SK-N-SH (cell line): Measurements from ENCODE around the gene NRIP3.

ENCODE experiments used
- CTCF ChIP-seq: fragments of 200-600 bp; sonication (generic); IDR thresholded peaks from 2 replicates; pipeline ENCODE4 v1.6.1; 2017; ENCODE audit warnings: antibody characterized with exemption, mild to moderate bottlenecking, moderate library complexity
- EZH2phosphoT487 ChIP-seq: fragments of 200-600 bp; sonication (generic); IDR thresholded peaks from 2 replicates; pipeline ENCODE4 v1.6.1; 2017; ENCODE audit warnings: low read depth, mixed run types, mild to moderate bottlenecking, antibody characterized with exemption, moderate library complexity, borderline replicate concordance
- GATA2 ChIP-seq: sonication (generic); formaldehyde crosslinking; IDR thresholded peaks from 2 replicates; pipeline ENCODE4 v1.5.0; 2020; ENCODE audit warnings: mild to moderate bottlenecking, missing genetic modification reagents
- MEF2A ChIP-seq: IDR thresholded peaks from 2 replicates; pipeline ENCODE4 v1.4.0; 2012; ENCODE audit warnings: low read depth, borderline replicate concordance
- NRF1 ChIP-seq: IDR thresholded peaks from 2 replicates; pipeline ENCODE4 v1.6.1; 2012; ENCODE audit warnings: low read depth, mild to moderate bottlenecking, low read length
- POLR2AphosphoS5 ChIP-seq: IDR thresholded peaks from 2 replicates; pipeline ENCODE4 v1.6.1; 2012; ENCODE audit warnings: low read depth, low read length
- REST ChIP-seq: IDR thresholded peaks from 2 replicates; pipeline ENCODE4 v1.6.1; 2012; ENCODE audit warnings: mild to moderate bottlenecking, low read depth, low read length, moderate library complexity
- RFX5 ChIP-seq: IDR thresholded peaks from 2 replicates; pipeline ENCODE4 v1.6.1; 2012; ENCODE audit warnings: mild to moderate bottlenecking, improper control_type of control experiment, low read length
- RXRA ChIP-seq: IDR thresholded peaks from 2 replicates; pipeline ENCODE4 v1.4.0; 2012; ENCODE audit warnings: low read depth, mild to moderate bottlenecking, borderline replicate concordance
- TAF1 ChIP-seq: IDR thresholded peaks from 2 replicates; pipeline ENCODE4 v1.6.1; 2012; ENCODE audit warnings: low read depth, mild to moderate bottlenecking, low read length, moderate library complexity, borderline replicate concordance
- TCF12 ChIP-seq: IDR thresholded peaks from 2 replicates; pipeline ENCODE4 v1.4.0; 2012
- USF1 ChIP-seq: IDR thresholded peaks from 2 replicates; pipeline ENCODE4 v1.4.0; 2012; ENCODE audit warnings: low read depth, borderline replicate concordance
- USF2 ChIP-seq: fragments of 150-350 bp; IDR thresholded peaks from 2 replicates; pipeline ENCODE4 v1.6.1; 2017; ENCODE audit warnings: antibody characterized with exemption, low read length, low read depth, borderline replicate concordance
- YY1 ChIP-seq: IDR thresholded peaks from 2 replicates; pipeline ENCODE4 v1.4.0; 2012; ENCODE audit warnings: low read depth, mild to moderate bottlenecking

GRCh38 chr11:9029422-9029821 lies 25.6 kb upstream of the NRIP3 start:
- TF ChIP-seq TCF12, result no peak
- no peak for TF ChIP-seq USF2
- TF ChIP-seq RXRA, result no peak
- TF ChIP-seq CTCF, result no peak
- TF ChIP-seq TAF1, result no peak
- no peak for TF ChIP-seq NRF1
- no peak for TF ChIP-seq YY1
- TF ChIP-seq MEF2A, result no peak
- TF ChIP-seq USF1, result no peak
- TF ChIP-seq REST, result no peak
- no peak for TF ChIP-seq EZH2phosphoT487
- TF ChIP-seq POLR2AphosphoS5, result no peak
- no peak for TF ChIP-seq GATA2
- TF ChIP-seq RFX5, result no peak
